Measurements from ENCODE around the gene ELAVL3.
"Not testable (repeated sequence)": the region's sequence is repeated elsewhere in the genome, so short reads cannot be mapped to it uniquely, and the experiment has no call there.

The ELAVL3 gene

DNA sequence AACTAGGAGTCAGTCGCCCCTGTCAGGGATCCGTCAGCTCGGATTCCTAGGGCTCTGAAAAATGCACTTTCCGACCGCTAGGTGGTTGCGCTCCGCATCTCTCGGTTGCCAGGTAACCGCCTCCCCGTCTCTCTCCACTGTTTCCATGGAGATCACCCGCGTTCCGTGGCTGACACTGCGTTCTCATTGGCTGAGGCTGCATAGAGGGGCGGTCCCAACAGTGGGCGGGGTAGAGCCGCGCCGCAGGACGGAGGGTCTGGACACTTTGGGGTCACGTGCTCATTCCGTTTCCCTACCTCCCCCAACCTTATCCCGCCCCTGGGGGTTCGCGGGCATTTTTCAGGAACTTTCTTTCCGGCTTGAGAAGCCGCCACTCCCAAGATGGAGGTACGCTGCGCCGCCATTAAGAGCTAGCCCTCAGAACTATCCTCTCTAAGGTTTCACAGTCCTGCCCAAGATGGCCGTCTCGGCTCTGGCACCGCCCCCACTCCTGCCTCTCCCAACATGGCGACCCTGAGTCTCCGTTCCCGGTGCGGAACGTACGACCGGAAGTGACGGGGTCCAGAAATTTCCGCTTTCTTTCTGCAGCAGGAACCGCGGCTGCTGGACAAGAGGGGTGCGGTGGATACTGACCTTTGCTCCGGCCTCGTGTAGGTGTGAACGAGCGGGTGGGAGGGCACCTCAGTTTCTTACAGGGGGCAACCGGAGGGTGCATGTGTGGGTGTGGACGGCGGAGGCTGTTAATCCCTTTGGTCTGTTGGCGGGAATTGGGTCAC, 45.6 kb downstream of the ELAVL3 start, which contains the start of the genes ODAD3 and PRKCSH:
TSS of gene ODAD3 (minus strand) at position 65 of the 776 bp plus-strand sequence. CDS start 105 bp downstream, outside the sequence.
TSS of gene PRKCSH (plus strand) at position 579 of the 776 bp plus-strand sequence. CDS start 483 bp downstream, outside the sequence.
- peak; percentile 98 to 100 (median 99) for DNase-seq

DNA sequence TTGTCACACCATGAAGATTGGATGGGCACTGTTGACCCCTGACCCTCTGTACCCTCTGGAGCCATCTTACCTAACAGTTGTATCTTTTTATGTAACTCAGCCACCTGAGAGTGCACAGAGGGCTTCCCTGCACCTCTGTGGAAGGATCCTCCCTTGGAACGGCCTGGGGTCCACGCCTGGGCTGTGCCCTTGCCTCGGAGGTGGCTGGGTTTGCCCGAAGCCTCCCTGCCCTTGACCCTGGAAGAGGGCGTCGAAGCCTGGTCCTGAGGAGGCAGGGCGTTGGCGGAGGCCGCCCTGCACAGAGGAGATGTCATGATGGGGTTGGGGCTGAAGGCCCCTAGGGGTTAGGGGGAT, 46.2 kb downstream of the ELAVL3 start:
- DNase-seq, result no peak

DNA sequence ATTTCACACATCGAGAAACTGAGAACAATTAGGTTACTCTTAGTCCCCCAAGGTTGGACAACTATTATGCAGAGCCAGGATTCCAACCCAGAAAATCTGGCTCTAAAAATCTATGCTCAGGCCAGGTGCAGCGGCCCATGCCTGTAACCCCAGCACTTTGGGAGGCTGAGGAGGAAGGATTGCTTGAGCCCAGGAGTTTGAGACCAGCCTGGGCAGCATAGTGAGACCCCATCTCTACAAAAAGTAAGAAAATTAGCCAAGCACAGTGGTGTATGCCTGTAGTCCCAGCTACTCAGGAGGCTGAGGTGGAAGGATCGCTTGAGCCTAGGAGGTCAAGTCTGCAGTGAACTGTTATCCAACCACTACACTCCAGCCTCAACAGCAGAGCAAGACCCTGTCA, 47.3 kb downstream of the ELAVL3 start:
- not testable (repeated sequence) for DNase-seq

DNA sequence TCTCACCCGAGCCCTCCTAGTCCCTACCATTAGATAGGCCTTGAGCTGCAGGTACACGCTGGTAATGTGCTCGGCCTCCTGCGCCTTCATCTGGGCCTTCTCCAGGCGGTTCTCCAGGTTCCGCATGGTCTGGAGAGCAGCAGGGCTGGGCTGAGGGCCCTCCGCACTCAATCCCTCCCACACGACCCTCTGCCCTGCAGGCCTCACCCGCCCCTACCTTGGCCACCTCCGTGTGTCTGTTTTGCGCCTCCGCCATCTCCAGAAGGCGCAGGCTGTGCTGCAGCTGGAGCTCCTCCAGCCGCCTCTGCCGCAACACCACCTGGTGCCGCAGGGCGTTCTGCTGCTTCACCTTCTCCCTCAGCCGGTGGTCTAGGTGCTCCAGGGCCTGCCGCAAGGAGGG, 54.2 kb downstream of the ELAVL3 start:
- no peak for DNase-seq

GRCh38 chr19:11425719-11426457, 55.0 kb downstream of the ELAVL3 start:
- DNase-seq, result no peak

DNA sequence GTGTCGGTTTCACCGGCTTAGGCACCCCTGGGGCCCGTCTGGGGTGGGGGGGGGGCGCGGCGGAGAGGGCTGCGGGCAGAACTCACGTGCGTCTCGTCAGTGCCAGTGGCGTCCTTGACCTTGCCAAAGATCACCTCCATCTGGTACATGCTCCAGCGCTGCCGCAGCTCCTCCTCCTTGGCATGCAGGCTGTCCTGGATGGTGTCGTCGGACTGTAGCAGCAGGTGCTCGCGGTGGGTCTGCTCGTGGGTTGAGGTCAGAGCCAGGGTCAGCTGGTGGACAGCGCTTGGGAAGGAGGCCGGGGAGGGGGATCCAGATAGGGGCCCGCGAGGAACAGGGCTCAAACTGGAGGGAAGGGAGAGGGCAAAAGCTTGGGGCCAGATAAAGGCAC, 57.1 kb downstream of the ELAVL3 start:
- DNase-seq, result no peak

DNA sequence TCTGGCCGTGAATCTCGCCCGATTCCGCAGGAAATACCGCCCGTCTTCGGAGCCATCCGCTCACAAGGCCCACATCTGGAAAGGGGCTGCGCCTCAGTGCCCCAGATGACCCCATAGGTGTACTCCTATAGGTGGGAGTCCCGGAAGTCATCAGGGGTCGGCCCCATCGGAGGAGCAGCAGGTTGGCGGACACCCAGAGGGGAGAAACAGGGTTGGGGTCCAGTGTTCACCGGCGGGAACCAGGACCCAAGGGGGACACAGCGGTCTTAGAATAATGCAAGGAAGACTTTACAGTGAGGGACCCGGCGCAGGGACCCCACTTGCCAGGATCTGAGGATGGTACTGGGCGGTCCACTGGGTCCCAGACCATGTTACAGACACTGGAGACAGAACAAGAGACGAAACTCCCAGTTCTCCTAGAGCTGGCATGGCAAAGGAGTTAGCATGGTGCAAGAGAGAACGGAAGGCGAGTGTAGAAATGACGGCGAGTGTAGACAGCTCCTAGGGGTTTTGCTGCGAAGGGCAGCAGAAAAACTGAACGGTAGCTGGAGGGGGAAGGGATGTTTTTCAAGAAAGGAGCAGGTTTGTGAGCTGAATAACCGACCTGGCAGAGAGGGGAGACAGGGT, 57.6 kb downstream of the ELAVL3 start:
- no peak for DNase-seq

GRCh38 chr19:11422163-11423065, 58.4 kb downstream of the ELAVL3 start:
- peak in 4 of 6 experiments; percentile 38 to 48 (median 44) for DNase-seq

DNA sequence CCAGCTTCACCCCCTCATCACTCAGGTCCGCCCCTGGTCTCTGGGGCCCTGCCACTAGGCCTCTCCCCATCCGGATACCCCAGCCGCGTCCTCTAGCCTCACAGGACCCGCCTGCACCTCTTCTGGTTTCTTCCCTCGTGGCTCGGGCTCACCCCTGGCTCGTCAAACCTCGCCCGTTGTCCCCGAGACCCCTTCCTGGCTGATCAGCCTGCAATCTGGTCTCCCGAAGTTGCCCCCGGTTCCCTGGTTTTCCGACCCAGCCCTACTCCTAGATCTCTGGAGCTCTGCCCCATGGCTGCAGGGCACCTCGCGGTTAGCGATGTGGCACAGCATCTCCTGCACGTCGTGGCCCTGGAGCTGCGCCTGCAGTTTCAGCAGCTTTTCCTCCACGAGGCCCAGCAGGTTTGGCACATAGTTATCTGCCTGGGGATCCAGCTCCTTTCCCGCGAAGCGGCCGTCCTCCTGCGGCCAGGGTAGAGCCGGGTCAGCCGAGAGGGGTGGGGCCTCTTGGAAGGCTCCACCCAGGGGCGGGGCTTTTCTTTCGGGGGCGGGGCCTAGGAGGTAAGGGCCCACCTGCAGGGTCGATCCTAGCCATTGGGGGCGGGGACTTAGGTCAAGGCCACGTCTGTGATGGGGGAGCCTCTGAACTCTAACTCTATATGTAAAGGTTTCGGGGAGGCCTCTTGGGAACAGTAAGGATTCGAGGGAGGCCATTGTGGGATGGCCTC, 59.3 kb downstream of the ELAVL3 start:
- DNase-seq, result peak in 5 of 6 experiments; percentile 5 to 49 (median 41)

DNA sequence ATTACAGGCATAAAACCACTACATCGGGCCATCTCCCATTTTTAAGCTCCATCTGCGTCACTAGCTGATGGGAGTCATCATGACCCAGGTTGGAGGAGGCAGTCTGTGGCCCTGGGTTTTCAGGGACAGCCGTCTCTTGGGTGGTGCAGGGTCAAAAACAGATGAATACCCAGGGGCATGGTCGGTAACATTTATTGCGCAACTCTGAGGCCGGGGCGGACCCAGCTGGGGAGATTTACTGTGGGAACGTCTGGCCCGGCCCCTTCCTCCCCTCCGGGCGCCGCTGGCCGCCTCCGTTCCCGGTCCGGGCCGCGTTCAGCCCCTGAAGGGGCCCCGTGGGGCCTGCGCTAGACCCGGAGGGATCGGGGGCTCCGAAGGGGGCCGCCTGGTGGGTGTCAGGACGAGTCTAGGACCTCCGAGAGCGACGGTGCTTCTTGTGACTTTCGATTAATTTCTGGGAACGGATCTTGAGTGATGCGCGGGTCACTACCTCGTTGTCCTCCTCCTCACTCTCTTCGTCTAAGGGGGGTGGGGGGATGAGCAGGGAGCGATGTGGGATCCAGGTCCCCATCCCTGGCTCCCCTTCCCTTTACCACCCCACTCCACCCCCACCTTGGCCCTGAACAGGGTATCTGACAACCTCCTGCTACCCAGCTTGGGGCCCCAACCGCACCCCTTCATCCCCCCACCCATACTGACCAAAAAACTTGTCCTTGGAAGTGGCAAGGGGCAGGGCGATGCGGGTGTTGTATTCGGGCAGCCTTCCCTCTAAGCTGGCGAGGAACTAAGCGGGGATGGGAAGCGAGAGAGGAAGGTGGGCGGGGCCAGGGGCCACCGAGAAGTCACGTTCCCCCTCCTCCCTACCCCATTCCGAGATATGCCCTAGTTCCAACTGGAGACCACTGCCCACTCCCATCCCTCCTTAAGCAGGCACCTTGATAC, 60.1 kb downstream of the ELAVL3 start:
- no peak for DNase-seq

- DNase-seq, result no peak
These were observed 62.0 kb downstream of the ELAVL3 start, which contains the start of gene RGL3 for GRCh38 chr19:11418549-11419506. RGL3 (minus strand) TSS chr19:11419314; CDS start chr19:11419278, 36 bp downstream.

DNA sequence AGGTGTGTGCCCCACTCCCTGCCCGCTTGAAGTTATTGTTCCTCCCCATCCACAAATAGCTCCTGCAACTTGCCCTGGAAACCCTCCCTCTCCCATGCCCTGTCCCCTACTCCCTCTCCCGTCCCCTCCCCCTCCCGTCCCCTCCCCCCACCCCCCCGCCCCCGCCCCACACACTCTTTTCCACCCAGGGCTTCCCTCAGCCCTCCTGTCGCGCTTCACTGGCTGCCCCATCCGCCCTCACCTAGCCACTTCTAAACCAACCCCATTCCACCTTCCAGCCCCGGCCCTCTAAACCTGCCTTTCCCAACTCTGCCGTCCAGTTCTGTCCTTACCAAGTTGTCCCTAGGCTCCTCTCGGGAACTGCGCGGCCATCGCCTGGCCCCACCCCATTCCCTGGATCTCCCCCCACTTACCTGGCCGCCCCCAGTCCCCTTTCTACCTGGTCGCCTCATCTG, 62.7 kb downstream of the ELAVL3 start:
- DNase-seq, result no peak

DNA sequence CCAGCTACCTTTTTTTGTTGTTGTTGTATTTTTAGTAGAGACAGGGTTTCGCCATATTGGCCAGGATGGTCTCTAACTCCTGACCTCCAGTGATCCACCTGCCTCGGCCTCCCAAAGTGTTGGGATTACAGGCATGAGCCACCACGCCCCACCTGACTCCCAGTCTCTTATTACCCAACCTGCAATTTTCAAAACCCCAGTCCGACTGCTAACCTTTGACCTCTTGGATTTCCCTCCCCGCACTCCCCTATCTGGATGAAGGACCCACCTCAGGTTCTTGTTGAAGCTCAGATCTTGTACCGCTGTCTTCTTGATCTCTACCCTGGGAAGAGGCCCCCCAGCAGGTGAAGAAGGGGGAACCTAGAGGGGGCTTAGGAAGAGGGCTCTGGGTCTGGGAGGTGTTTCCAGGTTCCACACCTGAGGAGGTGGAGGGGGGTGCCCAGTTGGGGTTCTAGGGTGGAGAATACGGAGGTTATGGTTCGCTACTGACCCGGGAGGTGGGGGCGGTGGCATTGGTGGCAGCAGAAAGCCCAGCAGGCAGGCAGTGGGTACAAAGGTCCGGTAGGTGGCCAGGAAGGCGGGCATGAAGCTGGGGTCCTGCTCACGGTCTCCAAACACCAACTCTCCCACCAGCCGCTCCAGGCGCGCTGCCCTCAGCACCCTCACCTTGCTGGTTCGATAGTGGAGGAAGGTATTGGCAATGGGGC, 64.3 kb downstream of the ELAVL3 start:
- DNase-seq, result no peak

DNA sequence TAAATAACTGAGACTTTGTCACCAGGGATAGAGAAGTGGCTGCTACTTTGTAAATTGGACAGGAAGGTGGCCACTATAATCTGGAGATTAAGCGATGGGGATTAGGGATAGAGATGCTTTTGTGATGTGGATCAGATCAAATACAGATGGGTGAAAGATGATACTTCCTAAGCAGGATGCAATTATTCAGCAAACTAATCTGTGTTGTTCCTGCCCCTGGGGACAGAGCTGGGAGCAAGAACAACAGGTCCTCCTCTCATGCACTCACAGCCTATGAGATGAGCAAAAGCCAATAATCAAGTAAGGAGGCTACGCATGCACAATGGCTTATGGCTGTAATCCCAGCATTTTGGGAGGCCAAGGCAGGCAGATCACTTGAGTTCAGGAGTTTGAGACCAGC, 66.3 kb downstream of the ELAVL3 start:
- DNase-seq, result no peak

- DNase-seq, result no peak
These were observed 70.2 kb downstream of the ELAVL3 start for GRCh38 chr19:11410682-11411081.

GRCh38 chr19:11408591-11408990, 72.3 kb downstream of the ELAVL3 start:
- no peak for DNase-seq

GRCh38 chr19:11406703-11407236, 74.1 kb downstream of the ELAVL3 start:
- DNase-seq, result not testable (repeated sequence)
